MCF 10A (cell line): ENCODE results near the gene CCDC190. TPM values are rescaled to one million over a fixed set of nuclear protein-coding genes. Genes with fewer than 3 reads are reported as not detected.
A peak's percentile ranks its signal among the peaks of the same experiment; 100 is the strongest.

Experiments
- BruUV-seq: library from RNA; stranded (reverse); fragments of 400-500 nt; replicated peaks from 2 replicates; lab custom pipeline; 2021; lab: Mats Ljungman, UMichigan
- CTCF ChIA-PET: fragments of 300-600 bp; sonication (Branson Sonifier 250); formaldehyde crosslinking; extraction: SDS; loops from one replicate; lab custom pipeline; 2021; ENCODE audit warnings: antibody characterized with exemption, inconsistent platforms; lab: Yijun Ruan, JAX
- POLR2A ChIA-PET: fragments of 300-600, 350-650 bp; sonication (Branson Sonifier 250); formaldehyde crosslinking; extraction: SDS; loops from one replicate; lab custom pipeline; 2020; ENCODE audit warnings: antibody characterized with exemption, inconsistent platforms; lab: Yijun Ruan, JAX
- DNase-seq: peaks from one replicate; pipeline ENCODE4 v3.0.0-alpha.2; 2018; ENCODE audit not compliant: unreplicated experiment
- H3K27ac Mint-ChIP-seq: one replicate; pipeline ENCODE4 v1.8.0; 2022; ENCODE audit warnings: mild to moderate bottlenecking, low read depth, mixed read lengths; ENCODE audit not compliant: unreplicated experiment
- H3K27me3 Mint-ChIP-seq: one replicate; pipeline ENCODE4 v1.8.0; 2022; ENCODE audit warnings: mixed read lengths; ENCODE audit not compliant: insufficient read depth, unreplicated experiment
- H3K36me3 Mint-ChIP-seq: one replicate; pipeline ENCODE4 v1.8.0; 2022; ENCODE audit warnings: mild to moderate bottlenecking, moderate library complexity, mixed read lengths; ENCODE audit not compliant: insufficient read depth, unreplicated experiment
- H3K4me1 Mint-ChIP-seq: one replicate; pipeline ENCODE4 v1.8.0; 2022; ENCODE audit warnings: mixed read lengths; ENCODE audit not compliant: insufficient read depth, unreplicated experiment
- H3K4me3 Mint-ChIP-seq: one replicate; pipeline ENCODE4 v1.8.0; 2022; ENCODE audit warnings: mild to moderate bottlenecking, moderate library complexity, mixed read lengths; ENCODE audit not compliant: unreplicated experiment
- H3K9me3 Mint-ChIP-seq: one replicate; pipeline ENCODE4 v1.8.0; 2022; ENCODE audit warnings: mixed read lengths; ENCODE audit not compliant: unreplicated experiment
- intact Hi-C: fragments of 100-400 bp; cut with micrococcal nuclease; formaldehyde crosslinking; loops from 2 replicates; pipeline ENCODE4 v1.14.1; 2022
- total RNA-seq: library from RNA; stranded (reverse); gene quantifications from 2 replicates; pipeline ENCODE4 v1.2.3, GENCODE V29; 2022
- TF ChIP-seq, protein P1 (sequence below): fragments of 200-600 bp; IDR thresholded peaks from one replicate; pipeline ENCODE4 v1.8.0; 2022; ENCODE audit warnings: antibody characterized with exemption, mild to moderate bottlenecking; ENCODE audit not compliant: unreplicated experiment

CCDC190 gene
- total RNA-seq, 1 experiment from 2014 or later = not detected

- Mint-ChIP-seq H3K27me3 (no peaks in the 10 kb centered on the region), H3K9me3 (no peaks in the 10 kb centered on the region), H3K36me3 (no peaks in the 10 kb centered on the region), H3K4me1 (peaks cover 14% of the 10 kb centered on the region), H3K4me3 (no peak overlapping the region), H3K27ac (no peak overlapping the region)
- DNase-seq = no peak
- POLR2A ChIA-PET = interaction anchor here (0.6 kb wide), 1 partner anchor 64 kb away, joined by 3 read pairs; no protein-coding TSS in a partner anchor
- TF ChIP-seq, protein P1, sequence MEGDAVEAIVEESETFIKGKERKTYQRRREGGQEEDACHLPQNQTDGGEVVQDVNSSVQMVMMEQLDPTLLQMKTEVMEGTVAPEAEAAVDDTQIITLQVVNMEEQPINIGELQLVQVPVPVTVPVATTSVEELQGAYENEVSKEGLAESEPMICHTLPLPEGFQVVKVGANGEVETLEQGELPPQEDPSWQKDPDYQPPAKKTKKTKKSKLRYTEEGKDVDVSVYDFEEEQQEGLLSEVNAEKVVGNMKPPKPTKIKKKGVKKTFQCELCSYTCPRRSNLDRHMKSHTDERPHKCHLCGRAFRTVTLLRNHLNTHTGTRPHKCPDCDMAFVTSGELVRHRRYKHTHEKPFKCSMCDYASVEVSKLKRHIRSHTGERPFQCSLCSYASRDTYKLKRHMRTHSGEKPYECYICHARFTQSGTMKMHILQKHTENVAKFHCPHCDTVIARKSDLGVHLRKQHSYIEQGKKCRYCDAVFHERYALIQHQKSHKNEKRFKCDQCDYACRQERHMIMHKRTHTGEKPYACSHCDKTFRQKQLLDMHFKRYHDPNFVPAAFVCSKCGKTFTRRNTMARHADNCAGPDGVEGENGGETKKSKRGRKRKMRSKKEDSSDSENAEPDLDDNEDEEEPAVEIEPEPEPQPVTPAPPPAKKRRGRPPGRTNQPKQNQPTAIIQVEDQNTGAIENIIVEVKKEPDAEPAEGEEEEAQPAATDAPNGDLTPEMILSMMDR = no peak
- intact Hi-C loops = loop anchor here (5.0 kb wide), 1 partner anchor 179 kb away; no protein-coding TSS in a partner anchor
- CTCF ChIA-PET = interaction anchor here (0.6 to 1.0 kb wide), 4 partner anchors 98 to 1424 kb away, joined by 3 to 5 read pairs (median 4); partner anchors contain the start of gene RGS4
- no TSS peak for BruUV-seq
Measured at GRCh38 chr1:162893612-162893908, 32.6 kb upstream of the CCDC190 start.

- Mint-ChIP-seq H3K27ac (no peak overlapping the region), H3K4me3 (no peak overlapping the region), H3K4me1 (peaks cover 14% of the 10 kb centered on the region), H3K9me3 (no peaks in the 10 kb centered on the region), H3K27me3 (no peaks in the 10 kb centered on the region), H3K36me3 (no peaks in the 10 kb centered on the region)
- TF ChIP-seq, protein P1 = no peak
- no TSS peak for BruUV-seq
- peak; percentile 75 for DNase-seq
- intact Hi-C loops = loop anchor here (5.0 kb wide), 1 partner anchor 179 kb away; no protein-coding TSS in a partner anchor
- ChIA-PET POLR2A (interaction anchor here (0.6 kb wide), 1 partner anchor 64 kb away, joined by 3 read pairs; no protein-coding TSS in a partner anchor), CTCF (interaction anchor here (0.5 to 1.6 kb wide), 6 partner anchors 17 to 1425 kb away, joined by 3 to 5 read pairs (median 4); partner anchors contain the start of gene RGS4)
Measured at GRCh38 chr1:162892906-162893611, 32.1 kb upstream of the CCDC190 start.

DNA sequence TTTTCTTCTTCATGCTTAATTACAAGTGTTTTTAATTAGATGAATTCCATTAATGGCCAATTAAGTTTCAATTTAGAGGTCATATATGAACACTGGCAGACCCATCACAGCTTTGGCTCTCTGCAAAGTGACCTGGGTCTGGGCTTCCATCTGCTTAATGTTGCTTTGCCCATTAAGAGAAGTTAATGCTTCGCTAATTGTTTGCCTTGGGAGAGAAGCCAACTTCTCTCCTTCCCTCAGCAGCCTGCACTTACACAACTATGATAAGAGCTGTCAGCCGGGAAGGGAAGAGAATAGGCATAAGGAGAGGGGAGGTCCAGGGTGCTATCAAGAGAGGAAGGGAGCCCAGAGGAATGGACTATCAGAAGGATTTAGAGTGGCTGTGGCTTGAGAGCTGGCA lies 29.0 kb upstream of the CCDC190 start:
- TF ChIP-seq, protein P1 = no peak
- Mint-ChIP-seq H3K27ac (no peak overlapping the region), H3K4me1 (peaks cover 14% of the 10 kb centered on the region), H3K36me3 (no peaks in the 10 kb centered on the region), H3K27me3 (no peaks in the 10 kb centered on the region), H3K9me3 (no peaks in the 10 kb centered on the region), H3K4me3 (no peak overlapping the region)
- no TSS peak for BruUV-seq
- ChIA-PET POLR2A (no interaction called here), CTCF (interaction anchor here (0.5 to 5.4 kb wide), 4 partner anchors 11 to 285 kb away, joined by 3 to 27 read pairs (median 10); partner anchors contain the start of gene RGS4)
- DNase-seq = no peak
- intact Hi-C loops = loop anchor here (5.0 kb wide), 1 partner anchor 182 kb away; no protein-coding TSS in a partner anchor

- intact Hi-C loops = no loop called here
- Mint-ChIP-seq H3K27ac (no peak overlapping the region), H3K27me3 (no peaks in the 10 kb centered on the region), H3K4me1 (no peaks in the 10 kb centered on the region), H3K9me3 (no peaks in the 10 kb centered on the region), H3K36me3 (no peaks in the 10 kb centered on the region), H3K4me3 (no peak overlapping the region)
- BruUV-seq = no TSS peak
- no peak for DNase-seq
- TF ChIP-seq, protein P1 = no peak
- CTCF ChIA-PET = interaction anchor here (0.6 to 5.4 kb wide), 11 partner anchors 8 to 945 kb away, joined by 3 to 27 read pairs (median 7); partner anchors contain the start of gene RGS4
- POLR2A ChIA-PET = interaction anchor here (0.5 kb wide), 1 partner anchor 21 kb away, joined by 4 read pairs; no protein-coding TSS in a partner anchor
Measured at GRCh38 chr1:162886705-162887104, 25.7 kb upstream of the CCDC190 start.
